ENCODE data around the gene LMO3.
A peak's percentile ranks its signal among the peaks of the same experiment; 100 is the strongest.
"Not testable (repeated sequence)": the region's sequence is repeated elsewhere in the genome, so short reads cannot be mapped to it uniquely, and the experiment has no call there.

The LMO3 gene

GRCh38 chr12:16537652-16538051 lies 68.3 kb downstream of the LMO3 start:
- not testable (repeated sequence) for DNase-seq

GRCh38 chr12:16531621-16532020 lies 74.3 kb downstream of the LMO3 start:
- DNase-seq, result peak; percentile 92

- peak; percentile 77 for DNase-seq
Measured at GRCh38 chr12:16530268-16530850, 75.6 kb downstream of the LMO3 start.

GRCh38 chr12:16526693-16527092 lies 79.3 kb downstream of the LMO3 start:
- no peak for DNase-seq

GRCh38 chr12:16524378-16524777 lies 81.6 kb downstream of the LMO3 start:
- no peak for DNase-seq

- DNase-seq, result no peak
Measured at GRCh38 chr12:16523951-16524331, 82.0 kb downstream of the LMO3 start.

- no peak for DNase-seq
Measured at GRCh38 chr12:16523284-16523950, 82.5 kb downstream of the LMO3 start.

- DNase-seq, result no peak
Measured at GRCh38 chr12:16520328-16520727, 85.6 kb downstream of the LMO3 start.

GRCh38 chr12:16515666-16516065 lies 90.3 kb downstream of the LMO3 start:
- no peak for DNase-seq

- no peak for DNase-seq
Measured at GRCh38 chr12:16513231-16513630, 92.7 kb downstream of the LMO3 start.

- no peak for DNase-seq
Measured at GRCh38 chr12:16509411-16509810, 96.6 kb downstream of the LMO3 start.

- DNase-seq, result no peak
Measured at GRCh38 chr12:16506394-16506793, 99.6 kb downstream of the LMO3 start.

- no peak for DNase-seq
Measured at GRCh38 chr12:16504200-16504599, 101.8 kb downstream of the LMO3 start.

GRCh38 chr12:16499611-16500010 lies 106.4 kb downstream of the LMO3 start:
- no peak for DNase-seq

Data from NCI-H774 (cell line).